GM18907 (cell line): ENCODE measurements around the gene CCL13.

Experiments used
- ATAC-seq: cut with Tn5 transposase; IDR thresholded peaks from one replicate; pipeline ENCODE4 v1.9.1; 2021; ENCODE audit warnings: mild to moderate bottlenecking, moderate library complexity; ENCODE audit not compliant: unreplicated experiment

The CCL13 gene

GRCh38 chr17:34383216-34383615, 26.9 kb downstream of the CCL13 start:
- ATAC-seq = no peak

- ATAC-seq = no peak
Observed at GRCh38 chr17:34384271-34384670, 28.0 kb downstream of the CCL13 start.

GRCh38 chr17:34384822-34385605, 28.7 kb downstream of the CCL13 start:
- ATAC-seq = no peak

- ATAC-seq = no peak
Observed at GRCh38 chr17:34386343-34386696, 30.0 kb downstream of the CCL13 start.

- no peak for ATAC-seq
Observed at GRCh38 chr17:34386697-34387550, 30.6 kb downstream of the CCL13 start.

GRCh38 chr17:34387566-34387965, 31.3 kb downstream of the CCL13 start:
- no peak for ATAC-seq

GRCh38 chr17:34389126-34389750, 33.0 kb downstream of the CCL13 start:
- ATAC-seq = no peak

GRCh38 chr17:34390649-34391048, 34.4 kb downstream of the CCL13 start:
- ATAC-seq = no peak

- no peak for ATAC-seq
Observed at GRCh38 chr17:34391241-34391640, 35.0 kb downstream of the CCL13 start.

- ATAC-seq = no peak
Observed at GRCh38 chr17:34393401-34393800, 37.1 kb downstream of the CCL13 start.

GRCh38 chr17:34397265-34397664, 41.0 kb downstream of the CCL13 start:
- ATAC-seq = no peak

GRCh38 chr17:34398990-34399389, 42.7 kb downstream of the CCL13 start:
- ATAC-seq = no peak

- ATAC-seq = no peak
Observed at GRCh38 chr17:34399725-34400124, 43.4 kb downstream of the CCL13 start.

GRCh38 chr17:34400301-34400931, 44.1 kb downstream of the CCL13 start:
- ATAC-seq = no peak

GRCh38 chr17:34401165-34401564, 44.9 kb downstream of the CCL13 start:
- ATAC-seq = no peak

- no peak for ATAC-seq
Observed at GRCh38 chr17:34403006-34403405, 46.7 kb downstream of the CCL13 start.

GRCh38 chr17:34406226-34406625, 49.9 kb downstream of the CCL13 start:
- no peak for ATAC-seq
